Mononuclear cell (primary cell): ENCODE results near the gene ZNF641. TPM values are rescaled to one million over a fixed set of nuclear protein-coding genes. Genes with fewer than 3 reads are reported as not detected.
"Not testable (repeated sequence)": the region's sequence is repeated elsewhere in the genome, so short reads cannot be mapped to it uniquely, and the experiment has no call there.

Experiments
- H3K27me3 ChIP-seq: 2 replicates; pipeline ENCODE4 v1.6.0; 2011; ENCODE audit warnings: low read length, control low read depth; ENCODE audit not compliant: insufficient read depth
- H3K4me1 ChIP-seq: 2 replicates; pipeline ENCODE4 v1.5.1; 2011; ENCODE audit warnings: mild to moderate bottlenecking, low read length, control low read depth; ENCODE audit not compliant: insufficient read depth
- H3K4me3 ChIP-seq: 2 replicates; pipeline ENCODE4 v1.5.1; 2011; ENCODE audit warnings: mild to moderate bottlenecking, low read length, moderate library complexity
- H3K9me3 ChIP-seq: 2 replicates; pipeline ENCODE4 v1.5.1; 2011; ENCODE audit warnings: low read depth, mild to moderate bottlenecking, control low read depth, low read length
- total RNA-seq: library from RNA; depleted of rRNA; stranded (reverse); fragments of >200 nt; gene quantifications from one replicate; pipeline ENCODE4 v1.2.3, GENCODE V29; 2012

ZNF641 gene
- total RNA-seq, 1 donor: 19.9 TPM

GRCh38 chr12:48351022-48351708, 446 bp upstream of the ZNF641 start:
- H3K4me1 ChIP-seq: peaks cover 24% of the 10 kb centered on the region
- no peaks in the 10 kb centered on the region for H3K27me3 ChIP-seq
- H3K4me3 ChIP-seq: peak overlapping the region; percentile 71
- no peaks in the 10 kb centered on the region for H3K9me3 ChIP-seq

GRCh38 chr12:48349471-48349870, 1.2 kb downstream of the ZNF641 start:
- Histone ChIP-seq H3K4me3 (peak overlapping the region; percentile 71), H3K4me1 (peaks cover 24% of the 10 kb centered on the region), H3K9me3 (no peaks in the 10 kb centered on the region), H3K27me3 (no peaks in the 10 kb centered on the region)

GRCh38 chr12:48342980-48343379, 7.7 kb downstream of the ZNF641 start:
- H3K4me1 ChIP-seq: peaks cover 13% of the 10 kb centered on the region
- H3K27me3 ChIP-seq: no peaks in the 10 kb centered on the region
- no peak overlapping the region for H3K4me3 ChIP-seq
- H3K9me3 ChIP-seq: no peaks in the 10 kb centered on the region

GRCh38 chr12:48340943-48341342, 9.8 kb downstream of the ZNF641 start:
- Histone ChIP-seq H3K27me3 (no peaks in the 10 kb centered on the region), H3K4me1 (peaks cover 23% of the 10 kb centered on the region)

GRCh38 chr12:48339442-48340117, 11.1 kb downstream of the ZNF641 start:
- H3K4me3 ChIP-seq: no peak overlapping the region
- no peaks in the 10 kb centered on the region for H3K27me3 ChIP-seq
- H3K4me1 ChIP-seq: peaks cover 30% of the 10 kb centered on the region
- no peaks in the 10 kb centered on the region for H3K9me3 ChIP-seq

More at GRCh38 chr12:48340943-48341342, 9.8 kb downstream of the ZNF641 start:
- no peaks in the 10 kb centered on the region for H3K9me3 ChIP-seq
- H3K4me3 ChIP-seq: no peak overlapping the region

- Histone ChIP-seq H3K4me3 (no peak overlapping the region), H3K9me3 (no peaks in the 10 kb centered on the region), H3K27me3 (no peaks in the 10 kb centered on the region), H3K4me1 (peaks cover 28% of the 10 kb centered on the region)
Observed at GRCh38 chr12:48336564-48336963, 14.2 kb downstream of the ZNF641 start.

- H3K4me1 ChIP-seq: peaks cover 23% of the 10 kb centered on the region
- H3K9me3 ChIP-seq: no peaks in the 10 kb centered on the region
- no peak overlapping the region for H3K4me3 ChIP-seq
- H3K27me3 ChIP-seq: no peaks in the 10 kb centered on the region
Observed at GRCh38 chr12:48336061-48336460, 14.7 kb downstream of the ZNF641 start.

- Histone ChIP-seq H3K4me3 (no peak overlapping the region), H3K27me3 (no peaks in the 10 kb centered on the region), H3K4me1 (peaks cover 17% of the 10 kb centered on the region), H3K9me3 (no peaks in the 10 kb centered on the region)
Observed at GRCh38 chr12:48334808-48335207, 15.9 kb downstream of the ZNF641 start.

- H3K4me1 ChIP-seq: peaks cover 17% of the 10 kb centered on the region
- H3K27me3 ChIP-seq, H3K4me3 ChIP-seq, H3K9me3 ChIP-seq: not testable (repeated sequence)
Observed at GRCh38 chr12:48333680-48334079, 17.0 kb downstream of the ZNF641 start.

GRCh38 chr12:48331399-48331798, 19.3 kb downstream of the ZNF641 start:
- Histone ChIP-seq H3K27me3 (no peaks in the 10 kb centered on the region), H3K4me3 (no peak overlapping the region), H3K9me3 (no peaks in the 10 kb centered on the region), H3K4me1 (peaks cover 11% of the 10 kb centered on the region)

- no peak overlapping the region for H3K4me3 ChIP-seq
- H3K4me1 ChIP-seq: no peaks in the 10 kb centered on the region
- H3K27me3 ChIP-seq: no peaks in the 10 kb centered on the region
- H3K9me3 ChIP-seq: no peaks in the 10 kb centered on the region
Observed at GRCh38 chr12:48329199-48329939, 21.4 kb downstream of the ZNF641 start.

- no peak overlapping the region for H3K4me3 ChIP-seq
- H3K9me3 ChIP-seq: no peaks in the 10 kb centered on the region
- no peaks in the 10 kb centered on the region for H3K4me1 ChIP-seq
- H3K27me3 ChIP-seq: no peaks in the 10 kb centered on the region
Observed at GRCh38 chr12:48316491-48316890, 34.2 kb downstream of the ZNF641 start.

- H3K9me3 ChIP-seq: no peaks in the 10 kb centered on the region
- no peaks in the 10 kb centered on the region for H3K27me3 ChIP-seq
- H3K4me3 ChIP-seq: no peak overlapping the region
- no peaks in the 10 kb centered on the region for H3K4me1 ChIP-seq
Observed at GRCh38 chr12:48311313-48311712, 39.4 kb downstream of the ZNF641 start.

- Histone ChIP-seq H3K4me1 (no peaks in the 10 kb centered on the region), H3K9me3 (no peaks in the 10 kb centered on the region), H3K4me3 (no peak overlapping the region), H3K27me3 (no peaks in the 10 kb centered on the region)
Observed at GRCh38 chr12:48307269-48307668, 43.5 kb downstream of the ZNF641 start.

GRCh38 chr12:48305190-48305589, 45.5 kb downstream of the ZNF641 start:
- Histone ChIP-seq H3K27me3 (no peaks in the 10 kb centered on the region), H3K4me3 (no peak overlapping the region), H3K9me3 (no peaks in the 10 kb centered on the region), H3K4me1 (no peaks in the 10 kb centered on the region)
